DND-41 (cell line): ENCODE measurements around the gene EMSY.

Source experiments
- ATAC-seq: fragments of 200-7000 bp; cut with Tn5 transposase; 3 replicates; pipeline ENCODE4 v1.9.1; 2021; ENCODE audit warnings: low read depth; ENCODE audit not compliant: insufficient read depth
- DNase-seq: peaks from one replicate; pipeline ENCODE4 v3.0.0-alpha.2; 2020
- H2AFZ ChIP-seq: 2 replicates; pipeline ENCODE4 v1.6.0; 2012; ENCODE audit warnings: low read depth, low read length
- H3K27ac ChIP-seq: 2 replicates; pipeline ENCODE4 v1.5.1; 2012; ENCODE audit warnings: low read length, inconsistent platforms
- H3K27me3 ChIP-seq: fragments of 200-600 bp; sonication (generic); 2 replicates; pipeline ENCODE4 v1.6.0; 2012; ENCODE audit warnings: low read length, mild to moderate bottlenecking, inconsistent platforms; ENCODE audit not compliant: insufficient read depth, poor library complexity
- H3K36me3 ChIP-seq: 2 replicates; pipeline ENCODE4 v1.5.1; 2012; ENCODE audit warnings: low read length, inconsistent platforms; ENCODE audit not compliant: insufficient read depth
- H3K4me1 ChIP-seq: 2 replicates; pipeline ENCODE4 v1.5.1; 2012; ENCODE audit warnings: mild to moderate bottlenecking, low read length; ENCODE audit not compliant: insufficient read depth
- H3K4me2 ChIP-seq: 2 replicates; pipeline ENCODE4 v1.6.0; 2012; ENCODE audit warnings: mild to moderate bottlenecking, moderate library complexity, low read length, inconsistent platforms; ENCODE audit not compliant: insufficient read depth
- H3K4me3 ChIP-seq, 2 experiments: fragments of 200-600 bp in 1 of 2; shearing (Covaris generic) in 1 of 2; 2 replicates each; pipeline ENCODE4 v1.5.1; 2012 to 2016; ENCODE audit warnings: inconsistent platforms in 2 of 2, low read length in 2 of 2, mild to moderate bottlenecking in 2 of 2, low read depth in 1 of 2, moderate library complexity in 1 of 2
- H3K79me2 ChIP-seq: 2 replicates; pipeline ENCODE4 v1.6.0; 2012; ENCODE audit warnings: low read length, inconsistent platforms; ENCODE audit not compliant: insufficient read depth
- H3K9ac ChIP-seq: 2 replicates; pipeline ENCODE4 v1.6.0; 2012; ENCODE audit warnings: low read depth, mild to moderate bottlenecking, inconsistent platforms, low read length, moderate library complexity
- H3K9me3 ChIP-seq: 2 replicates; pipeline ENCODE4 v1.5.1; 2012; ENCODE audit warnings: low read length, moderate library complexity, mild to moderate bottlenecking, inconsistent platforms; ENCODE audit not compliant: insufficient read depth, severe bottlenecking
- H4K20me1 ChIP-seq: 2 replicates; pipeline ENCODE4 v1.6.0; 2012; ENCODE audit warnings: low read length; ENCODE audit not compliant: insufficient read depth
- CTCF ChIP-seq: IDR thresholded peaks from 2 replicates; pipeline ENCODE4 v1.5.1; 2012; ENCODE audit warnings: borderline replicate concordance, low read length, moderate library complexity, mild to moderate bottlenecking; ENCODE audit not compliant: poor library complexity, severe bottlenecking; ENCODE audit errors: extremely low read depth
- EZH2 ChIP-seq: IDR thresholded peaks from 3 replicates; pipeline ENCODE4 v1.6.1; 2012; ENCODE audit warnings: borderline replicate concordance, low read depth, mild to moderate bottlenecking, moderate library complexity, low read length, inconsistent platforms; ENCODE audit not compliant: severe bottlenecking

The EMSY gene

GRCh38 chr11:76557466-76557865 is 112.6 kb downstream of the EMSY start:
- TF ChIP-seq CTCF (no peak), EZH2 (no peak)
- Histone ChIP-seq H3K9ac (no peak overlapping the region), H3K27me3 (no peaks in the 10 kb centered on the region), H3K4me3 (no peak overlapping the region), H3K4me2 (no peak overlapping the region), H3K79me2 (no peaks in the 10 kb centered on the region), H3K9me3 (no peaks in the 10 kb centered on the region), H2AFZ (no peak overlapping the region), H3K36me3 (no peaks in the 10 kb centered on the region), H4K20me1 (0 out of 2 replicates have a peak, but pooled peaks cover 2% of the 10 kb centered on the region), H3K27ac (no peak overlapping the region), H3K4me1 (no peaks in the 10 kb centered on the region)
- DNase-seq, result no peak
- no peak for ATAC-seq

DNA sequence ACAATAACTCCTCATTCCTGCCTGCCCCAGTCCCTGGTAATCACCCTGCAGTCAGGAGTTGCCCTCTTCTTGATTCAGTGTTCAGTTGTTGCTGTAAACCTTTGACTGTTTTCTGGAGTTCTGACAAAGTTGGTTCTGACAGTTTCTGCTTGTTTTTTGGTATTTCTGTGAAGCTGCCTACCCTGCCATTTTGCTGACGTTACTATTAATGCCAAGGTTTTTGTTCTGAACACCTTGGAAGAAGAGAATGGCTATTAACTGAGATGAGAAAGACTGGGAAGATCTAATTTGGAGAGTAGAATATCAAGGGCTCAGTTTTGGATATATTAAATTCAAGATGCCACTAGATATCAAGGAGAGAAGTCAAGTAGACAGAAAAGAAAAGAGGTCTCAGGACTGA is 113.7 kb downstream of the EMSY start:
- Histone ChIP-seq H3K36me3 (no peaks in the 10 kb centered on the region), H3K4me2 (no peak overlapping the region), H4K20me1 (0 out of 2 replicates have a peak, but pooled peaks cover 2% of the 10 kb centered on the region), H2AFZ (no peak overlapping the region), H3K9me3 (no peaks in the 10 kb centered on the region), H3K27me3 (no peaks in the 10 kb centered on the region), H3K79me2 (no peaks in the 10 kb centered on the region), H3K4me3 (no peak overlapping the region), H3K27ac (no peak overlapping the region), H3K4me1 (no peaks in the 10 kb centered on the region), H3K9ac (no peak overlapping the region)
- ATAC-seq (no peak), DNase-seq (no peak)
- TF ChIP-seq EZH2 (no peak), CTCF (no peak)

- no peak for ATAC-seq
- TF ChIP-seq EZH2 (no peak), CTCF (no peak)
- no peaks in the 10 kb centered on the region for H3K9me3 ChIP-seq
- no peaks in the 10 kb centered on the region for H3K4me1 ChIP-seq
- no peak overlapping the region for H3K9ac ChIP-seq
- no peaks in the 10 kb centered on the region for H3K36me3 ChIP-seq
- H3K4me2 ChIP-seq, result no peak overlapping the region
- DNase-seq, result no peak
- no peak overlapping the region for H3K4me3 ChIP-seq
- 0 out of 2 replicates have a peak, but pooled peaks cover 2% of the 10 kb centered on the region for H4K20me1 ChIP-seq
- H3K79me2 ChIP-seq, result no peaks in the 10 kb centered on the region
- H3K27me3 ChIP-seq, result no peaks in the 10 kb centered on the region
- H2AFZ ChIP-seq, result no peak overlapping the region
- no peak overlapping the region for H3K27ac ChIP-seq
These were observed 114.1 kb downstream of the EMSY start for GRCh38 chr11:76558891-76559290.

DNA sequence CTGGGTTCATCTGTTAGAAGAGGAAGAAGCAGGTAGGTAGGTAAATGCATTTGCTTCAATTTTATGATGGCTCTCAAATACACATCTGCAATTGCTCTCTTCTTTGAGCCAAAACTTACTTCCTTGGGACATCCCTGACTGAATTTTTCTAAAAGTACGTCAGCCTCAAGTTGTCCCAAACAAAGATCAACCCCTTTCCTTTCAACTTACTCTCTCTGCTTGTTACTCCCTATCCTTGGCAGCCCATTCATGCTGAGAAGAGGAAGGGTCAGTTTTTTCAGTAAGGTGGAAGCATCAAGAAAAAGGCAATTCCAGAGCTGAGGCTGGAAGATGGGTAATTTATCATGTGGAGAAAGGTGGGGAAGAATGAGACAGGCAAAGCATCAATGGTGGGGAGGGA is 114.5 kb downstream of the EMSY start:
- no peak for DNase-seq
- Histone ChIP-seq H4K20me1 (0 out of 2 replicates have a peak, but pooled peaks cover 2% of the 10 kb centered on the region), H3K36me3 (no peaks in the 10 kb centered on the region), H3K9ac (no peak overlapping the region), H3K27me3 (no peaks in the 10 kb centered on the region), H3K4me3 (no peak overlapping the region), H2AFZ (no peak overlapping the region), H3K79me2 (no peaks in the 10 kb centered on the region), H3K4me1 (no peaks in the 10 kb centered on the region), H3K4me2 (no peak overlapping the region), H3K9me3 (no peaks in the 10 kb centered on the region), H3K27ac (no peak overlapping the region)
- TF ChIP-seq CTCF, result no peak
- TF ChIP-seq EZH2, result no peak
- ATAC-seq, result no peak
